HG03457 (cell line): Measurements from ENCODE around the gene RPLP2.

ENCODE experiments used
- ATAC-seq: cut with Tn5 transposase; IDR thresholded peaks from one replicate; pipeline ENCODE4 v1.9.1; 2021; ENCODE audit warnings: moderate number of reproducible peaks; ENCODE audit not compliant: unreplicated experiment

The RPLP2 gene

GRCh38 chr11:833114-833791, 23.5 kb downstream of the RPLP2 start:
- no peak for ATAC-seq

- ATAC-seq: no peak
Measured at GRCh38 chr11:833849-834311, 24.1 kb downstream of the RPLP2 start.

- no peak for ATAC-seq
Measured at GRCh38 chr11:834371-835316, 24.9 kb downstream of the RPLP2 start.

GRCh38 chr11:836274-836673, 26.5 kb downstream of the RPLP2 start:
- ATAC-seq: no peak

GRCh38 chr11:836700-837099, 26.9 kb downstream of the RPLP2 start:
- ATAC-seq: no peak

GRCh38 chr11:837189-837989, 27.6 kb downstream of the RPLP2 start:
- ATAC-seq: no peak

- ATAC-seq: no peak
Measured at GRCh38 chr11:837990-838307, 28.2 kb downstream of the RPLP2 start.

GRCh38 chr11:838441-839279, 28.9 kb downstream of the RPLP2 start:
- no peak for ATAC-seq

- ATAC-seq: no peak
Measured at GRCh38 chr11:839280-839623, 29.5 kb downstream of the RPLP2 start.

GRCh38 chr11:839875-840617, 30.3 kb downstream of the RPLP2 start:
- no peak for ATAC-seq

- no peak for ATAC-seq
Measured at GRCh38 chr11:841981-842369, 32.2 kb downstream of the RPLP2 start.

GRCh38 chr11:842370-843002, 32.7 kb downstream of the RPLP2 start, which contains the start of the genes POLR2L and TSPAN4:
TSS of gene POLR2L (minus strand) at chr11:842529. CDS start at chr11:842508, 21 bp downstream.
TSS of gene TSPAN4 (plus strand) at chr11:842852. CDS start at chr11:850305, 7,453 bp downstream.
- ATAC-seq: peak; percentile 42

GRCh38 chr11:843086-843734, 33.4 kb downstream of the RPLP2 start:
- ATAC-seq: no peak

- no peak for ATAC-seq
Measured at GRCh38 chr11:843818-844692, 34.3 kb downstream of the RPLP2 start.

- no peak for ATAC-seq
Measured at GRCh38 chr11:844693-845644, 35.2 kb downstream of the RPLP2 start.

- ATAC-seq: no peak
Measured at GRCh38 chr11:845872-846495, 36.2 kb downstream of the RPLP2 start.
